ENCODE data around the gene PHLDA3.
A peak's percentile ranks its signal among the peaks of the same experiment; 100 is the strongest.
"Not testable (repeated sequence)": the region's sequence is repeated elsewhere in the genome, so short reads cannot be mapped to it uniquely, and the experiment has no call there.

The PHLDA3 gene

DNA sequence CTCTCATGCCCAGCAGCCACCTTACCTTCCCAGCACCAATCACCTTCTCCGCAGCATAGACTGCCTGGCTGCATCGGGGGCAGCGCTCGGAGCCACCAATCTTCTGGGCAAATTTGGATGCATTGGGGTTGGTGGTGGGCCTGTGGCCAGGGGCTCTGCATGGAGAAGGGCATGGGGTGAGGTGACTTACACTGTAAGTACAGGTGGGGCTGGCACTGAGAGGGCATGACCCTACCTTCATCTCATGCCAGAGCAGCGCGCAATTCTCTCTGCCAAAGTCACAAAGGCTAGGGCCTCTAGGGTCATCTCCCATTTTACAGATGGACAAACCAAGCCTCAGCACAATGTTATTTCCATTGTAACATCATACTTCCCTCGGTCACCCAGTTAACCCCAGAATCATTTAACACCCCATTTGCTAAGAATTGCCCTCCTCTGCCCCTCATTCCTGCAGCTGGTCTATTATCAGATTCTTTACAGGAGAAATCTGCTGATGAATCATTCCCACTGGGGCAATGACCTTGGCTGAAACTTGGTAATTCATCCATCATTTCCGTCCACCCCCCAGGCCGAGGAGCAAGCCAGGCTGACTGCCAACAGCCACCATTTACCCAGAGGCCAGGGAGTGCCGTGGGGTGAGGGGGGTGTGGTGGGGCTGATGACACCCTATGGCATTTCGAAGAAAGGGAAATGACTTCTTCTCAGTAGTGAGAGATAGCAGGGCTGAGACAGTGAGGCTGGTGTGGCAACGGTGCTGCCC lies 20.0 kb upstream of the PHLDA3 start:
- DNase-seq = peak in 15 of 51 donors; percentile 11 to 66 (median 31)

DNA sequence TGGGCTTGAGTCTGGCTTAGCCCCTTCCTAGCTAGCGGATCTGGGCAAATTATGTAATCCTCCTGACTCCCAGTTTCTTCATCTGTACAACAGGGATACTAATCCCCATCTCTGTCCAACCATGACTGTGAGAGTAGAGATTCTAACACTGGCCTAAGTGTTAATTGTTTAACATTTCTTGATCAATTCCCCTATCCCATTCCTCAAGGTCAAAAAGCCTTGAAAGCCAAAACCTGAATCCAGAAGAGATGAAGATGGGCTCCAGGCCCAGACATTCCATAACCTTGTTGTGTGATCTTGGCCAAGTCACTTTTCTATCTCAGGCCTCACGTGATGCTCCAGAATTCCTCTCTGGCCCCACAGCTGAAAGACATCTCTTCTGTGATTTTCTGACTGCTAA lies 18.8 kb upstream of the PHLDA3 start:
- no peak for DNase-seq

DNA sequence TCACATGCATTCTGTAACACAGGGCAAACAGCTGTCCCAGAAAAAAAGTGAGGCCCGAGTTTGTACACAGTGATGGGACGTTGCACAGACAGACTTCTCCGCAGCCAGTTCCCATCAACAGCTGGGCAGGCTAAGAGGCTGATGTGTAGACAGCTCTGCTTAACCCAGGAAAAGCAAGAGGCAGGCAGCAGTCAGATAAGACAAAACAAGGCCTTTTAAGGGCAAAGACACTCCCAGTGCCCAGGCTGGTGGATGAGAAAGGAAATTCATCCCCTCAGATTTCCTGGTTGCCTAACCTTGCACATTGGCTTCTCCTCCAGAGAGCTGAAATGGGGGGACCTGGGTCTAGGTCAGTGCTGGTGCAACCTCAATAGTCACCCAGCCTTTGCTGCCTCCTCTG lies 17.2 kb upstream of the PHLDA3 start:
- no peak for DNase-seq

DNA sequence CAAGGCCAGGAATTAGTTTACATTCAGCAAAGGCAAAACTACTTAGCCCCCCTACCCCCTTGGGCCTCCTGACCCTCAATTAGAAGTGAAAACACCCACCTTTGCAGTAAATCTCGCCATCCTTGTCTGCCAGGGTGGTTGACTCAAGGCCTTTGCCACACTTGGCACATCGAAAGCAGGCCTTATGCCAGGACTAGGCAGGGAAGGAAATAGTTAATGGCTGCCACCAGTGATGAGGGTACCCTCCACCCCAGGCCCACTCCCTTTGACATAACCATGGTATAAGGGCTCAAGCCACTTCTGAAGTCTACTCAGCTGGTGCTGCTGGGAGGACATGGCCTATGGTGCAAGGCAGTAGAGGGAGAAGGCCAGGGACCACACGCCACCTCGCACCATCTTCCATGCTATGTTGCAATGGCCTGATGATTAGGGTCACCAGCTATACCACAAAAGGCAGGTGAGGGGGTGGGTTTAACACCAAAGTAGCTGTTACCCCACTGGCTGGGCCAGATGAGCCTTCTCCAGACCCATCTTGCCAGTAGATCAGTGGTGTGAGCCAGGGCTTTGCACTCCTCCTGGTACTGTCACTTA lies 16.3 kb upstream of the PHLDA3 start:
- no peak for DNase-seq

DNA sequence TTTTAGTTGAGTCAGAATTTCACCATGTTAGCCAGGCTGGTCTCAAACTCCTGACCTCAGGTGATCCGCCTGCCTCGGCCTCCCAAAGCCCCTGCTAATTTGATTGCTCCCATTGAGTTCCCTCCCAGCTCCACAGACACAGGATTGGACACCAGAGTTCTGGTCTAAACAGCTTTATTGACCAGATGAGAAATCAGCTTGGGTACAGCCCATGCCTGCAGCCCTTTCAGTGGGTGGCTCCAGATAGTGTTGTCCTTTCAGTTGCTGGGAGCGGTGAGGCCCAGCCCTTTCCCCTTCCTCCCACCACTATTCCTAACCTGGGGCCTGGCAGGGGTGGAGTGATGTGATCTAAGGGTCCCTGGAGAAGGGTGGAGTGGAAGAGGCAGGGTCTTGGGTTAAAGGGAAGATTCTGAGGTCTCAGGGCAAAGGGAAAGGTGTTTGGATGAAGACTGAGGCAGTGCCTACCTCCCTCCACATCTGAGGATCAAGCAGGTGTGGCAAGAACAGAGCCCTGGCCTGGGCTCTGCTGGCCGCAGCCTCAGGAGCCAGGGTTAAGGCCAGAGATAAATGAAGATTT lies 14.5 kb upstream of the PHLDA3 start:
- no peak for DNase-seq

DNA sequence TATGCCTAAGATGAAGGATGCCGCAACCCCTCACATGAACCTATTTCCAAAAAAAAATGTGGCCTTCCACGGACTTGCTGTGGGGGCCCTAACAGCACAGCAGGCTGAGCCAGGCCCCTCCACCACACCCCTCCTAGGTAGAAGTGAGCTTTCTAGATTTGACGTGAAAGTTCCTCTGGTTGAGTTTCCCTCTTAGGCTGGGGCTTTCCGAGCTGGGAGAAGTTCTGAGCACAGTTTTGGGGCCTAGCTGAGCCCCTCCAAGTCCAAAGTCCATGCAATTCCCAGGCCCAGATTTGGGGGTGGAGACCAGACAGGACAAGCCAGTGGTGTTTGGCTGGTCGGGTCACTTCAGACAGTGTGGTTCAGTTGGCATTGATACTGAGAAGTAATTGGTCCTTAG lies 13.8 kb upstream of the PHLDA3 start:
- DNase-seq = no peak

DNA sequence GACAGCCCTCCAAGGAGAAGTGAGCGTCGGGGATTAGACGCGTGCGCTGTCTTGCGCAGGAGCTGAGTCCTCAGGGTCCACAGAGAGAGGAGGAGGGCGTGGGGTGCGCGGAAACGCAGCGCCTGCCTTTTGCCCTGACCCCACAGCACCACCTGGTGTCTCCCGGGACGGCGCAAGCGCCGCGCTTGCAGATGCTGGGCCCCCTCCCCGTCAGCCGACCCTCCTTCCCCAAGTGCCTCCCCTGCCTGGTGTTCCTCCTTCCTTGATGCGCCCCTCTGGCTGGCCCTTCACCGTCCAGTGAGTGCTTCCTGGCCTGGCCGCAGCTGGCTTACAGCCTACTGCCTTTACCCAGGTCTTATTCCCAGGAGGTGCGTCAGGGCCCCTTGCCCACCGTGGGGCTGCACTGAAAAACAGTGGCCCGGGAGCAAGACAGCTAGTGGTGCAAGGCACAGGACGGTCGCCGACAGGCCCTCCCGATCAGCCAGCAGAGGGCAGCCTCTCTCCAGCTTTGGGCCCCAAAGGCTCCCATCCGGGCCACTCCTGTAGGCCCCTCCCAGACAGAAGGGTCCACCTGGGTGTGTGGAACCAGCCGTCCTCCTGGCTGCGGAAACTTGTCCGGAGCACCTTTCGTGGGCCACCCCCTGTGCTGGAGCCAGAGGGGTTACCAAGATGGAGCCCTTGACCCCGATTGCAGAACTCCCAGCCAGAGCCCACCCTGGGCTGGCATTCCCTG lies 12.9 kb upstream of the PHLDA3 start:
- DNase-seq = peak; percentile 34 to 93 (median 75)

DNA sequence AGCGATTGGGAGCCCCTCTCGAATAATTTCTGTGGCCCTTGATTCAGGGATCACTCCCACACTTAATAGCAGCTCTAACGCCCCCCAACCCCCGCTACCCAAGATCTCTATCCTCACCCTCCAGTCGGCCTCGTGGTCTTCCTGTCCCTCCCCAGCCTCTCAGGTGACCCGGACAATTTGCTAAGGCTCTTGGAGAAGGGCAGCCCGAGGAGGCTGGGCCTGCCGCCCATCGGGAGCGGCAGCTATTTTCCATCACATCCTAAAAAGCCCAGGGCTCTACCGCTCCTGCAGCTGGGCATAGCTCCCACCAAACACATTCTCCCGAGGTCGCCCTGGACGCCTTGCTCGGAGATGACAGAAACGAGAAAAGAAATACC lies 12.0 kb upstream of the PHLDA3 start:
- DNase-seq = peak in 1 of 51 donors; percentile 55

DNA sequence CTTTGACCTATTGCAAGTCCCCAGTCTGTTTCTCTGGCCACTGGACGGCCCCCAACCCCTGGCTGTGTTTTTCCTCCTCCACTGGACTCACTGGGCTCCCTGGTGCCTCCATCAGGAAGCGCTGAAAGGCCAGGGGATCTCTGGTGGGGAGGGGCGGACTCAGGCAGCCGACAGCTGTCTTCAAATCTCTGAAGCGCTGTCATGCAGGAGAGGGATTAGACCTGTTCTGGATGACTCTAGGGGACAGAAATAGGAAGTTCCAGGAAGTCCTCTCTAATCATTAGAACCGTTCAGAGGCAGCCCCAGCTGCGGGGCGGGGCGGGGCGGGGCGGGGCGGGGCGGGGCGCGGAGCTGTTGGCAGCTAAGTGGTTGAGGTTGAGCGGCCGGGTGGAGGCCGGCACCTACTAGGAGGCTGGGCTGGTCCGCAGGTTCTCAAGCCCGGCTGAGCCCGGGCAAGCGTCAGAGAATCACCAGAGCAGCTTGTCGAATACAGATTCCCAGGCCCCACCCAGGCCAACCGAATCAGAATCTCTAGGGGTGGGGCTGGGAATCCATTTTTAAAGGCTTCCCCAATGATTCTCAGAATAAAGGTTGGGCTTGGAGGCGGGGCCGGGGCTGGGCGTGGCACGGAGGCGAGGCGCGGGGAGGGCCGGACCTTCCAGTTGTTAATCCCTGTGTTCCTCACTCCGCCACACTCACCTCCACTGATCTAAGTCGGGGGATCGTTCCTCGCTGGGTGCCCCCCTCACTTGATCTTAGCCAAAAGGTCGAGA lies 11.4 kb upstream of the PHLDA3 start:
- DNase-seq = peak in 17 of 51 donors; percentile 19 to 73 (median 36)

DNA sequence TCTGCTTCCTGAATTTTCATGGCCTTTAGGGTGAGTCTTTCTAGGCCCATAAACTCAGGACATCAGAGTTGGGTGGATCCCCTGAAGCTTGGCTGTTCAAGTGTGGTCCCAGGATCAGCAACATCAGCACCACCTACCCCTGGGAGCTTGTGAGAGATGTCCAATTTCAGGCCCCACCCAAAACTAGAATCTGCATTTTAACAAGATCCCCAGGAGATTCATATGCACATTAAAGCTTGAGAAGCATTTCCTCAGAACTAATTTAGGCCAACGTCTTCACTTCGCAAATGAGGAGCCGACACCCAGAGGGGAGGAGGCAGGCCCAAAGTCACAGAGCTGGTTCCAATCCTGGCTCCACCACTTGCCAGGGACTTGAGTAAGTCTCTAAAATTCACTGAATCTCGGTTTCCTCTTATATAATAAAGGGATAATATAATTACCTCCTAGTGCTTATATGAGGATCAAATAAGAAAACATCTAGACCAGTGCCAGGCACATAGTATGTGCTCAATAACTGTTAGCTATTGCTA lies 10.3 kb upstream of the PHLDA3 start:
- DNase-seq = no peak

DNA sequence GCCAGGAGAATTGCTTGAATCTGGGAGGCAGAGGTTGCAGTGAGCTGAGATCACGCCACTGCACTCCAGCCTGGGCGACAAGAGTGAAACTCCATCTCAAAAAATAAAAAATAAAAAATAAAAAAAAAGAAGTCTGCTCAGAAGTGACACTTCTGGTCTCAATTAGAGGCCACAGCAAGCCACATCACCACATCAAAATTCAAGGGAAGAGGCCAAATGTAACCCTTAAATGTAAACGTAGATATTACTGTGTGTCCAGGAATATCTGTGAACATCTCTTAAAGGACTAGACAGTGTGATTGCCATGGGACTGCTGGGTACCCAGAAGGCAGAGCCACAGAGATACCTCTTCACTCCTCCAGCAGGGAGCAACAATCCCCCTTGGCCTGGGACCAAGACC lies 9.7 kb upstream of the PHLDA3 start:
- DNase-seq = not testable (repeated sequence)

DNA sequence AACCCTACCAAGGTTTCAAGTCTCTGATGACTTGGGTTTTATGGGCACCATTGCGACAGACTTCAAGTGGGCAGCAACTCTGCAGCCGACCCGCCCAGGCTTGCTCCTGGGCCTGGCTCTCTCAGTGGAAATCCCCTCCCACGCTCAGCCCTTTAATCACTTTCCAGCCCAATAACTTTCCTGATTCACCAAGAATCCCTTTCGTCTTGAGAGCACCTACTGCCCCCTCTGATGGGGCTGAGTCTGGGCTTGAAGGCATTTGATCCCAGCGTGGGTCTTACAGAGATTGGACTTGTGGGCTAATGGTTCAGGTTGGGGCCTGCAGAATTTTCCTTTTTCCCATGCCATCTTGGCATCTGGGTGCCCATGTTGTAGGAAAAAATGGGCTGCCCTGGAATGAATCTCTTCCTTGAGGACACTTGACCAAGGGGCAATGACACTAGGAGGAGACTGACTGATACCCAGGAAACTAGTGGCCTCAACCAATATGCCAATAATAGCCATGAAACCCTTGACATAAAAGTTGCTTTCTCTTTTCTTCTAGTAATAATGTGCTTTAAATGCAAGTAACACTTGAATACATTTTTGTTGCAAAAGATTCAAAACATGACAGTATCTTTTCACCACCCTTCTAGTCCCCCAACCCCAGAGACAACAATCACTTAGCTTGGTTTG lies 7.8 kb upstream of the PHLDA3 start:
- DNase-seq = no peak

DNA sequence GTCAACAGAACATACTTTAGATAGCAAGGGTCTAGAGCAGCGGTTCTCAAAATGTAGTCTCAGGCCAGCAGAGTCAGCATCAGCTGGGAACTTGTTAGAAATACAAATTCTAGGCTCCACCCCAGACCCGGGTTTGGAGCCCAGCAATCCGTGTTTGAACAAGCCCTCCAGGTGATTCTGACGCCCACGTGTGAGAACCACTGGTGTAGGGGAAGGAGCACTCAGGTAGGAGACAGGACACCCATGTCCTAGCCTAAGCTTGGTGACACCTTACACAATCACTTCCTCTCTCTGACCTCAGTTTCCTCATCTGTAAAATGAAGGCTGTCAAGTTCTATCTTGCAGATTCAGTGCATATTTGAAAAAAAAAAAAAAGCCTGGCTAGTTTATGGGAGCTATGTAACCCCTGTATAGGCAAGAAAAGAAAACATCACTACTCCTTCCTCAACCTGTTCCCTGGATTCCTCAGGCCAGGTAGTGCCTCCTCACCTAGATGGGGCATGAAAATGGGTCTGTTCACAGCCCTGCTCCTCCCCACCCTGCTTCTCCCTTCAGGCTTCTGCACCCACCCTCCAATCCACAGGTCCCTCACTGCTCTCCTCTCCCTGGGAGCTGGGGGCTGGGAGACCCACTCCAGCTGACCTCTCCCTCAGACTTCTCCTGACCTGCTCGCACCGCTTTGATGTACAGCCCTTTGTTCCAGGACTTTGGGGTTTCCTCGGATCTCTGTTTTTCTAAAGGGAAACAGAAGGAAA lies 7.1 kb upstream of the PHLDA3 start:
- DNase-seq = no peak

DNA sequence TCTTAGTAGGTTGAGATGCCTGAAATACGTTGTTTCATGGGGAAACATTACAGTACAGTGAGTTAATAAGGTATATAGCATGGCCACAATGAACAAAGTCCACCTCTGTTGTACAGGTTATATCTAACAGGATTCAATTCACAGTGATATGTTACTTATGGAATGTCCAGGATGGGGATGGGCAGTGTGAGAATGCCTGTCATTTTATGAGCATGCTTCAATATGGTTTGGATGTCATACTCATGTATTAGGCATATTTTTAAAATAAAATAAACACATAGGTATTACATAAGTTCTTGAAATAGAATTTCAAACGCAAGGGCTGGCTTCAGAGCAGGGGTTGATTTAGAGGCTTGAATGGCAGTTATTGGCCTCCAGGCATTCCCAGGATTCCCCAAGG lies 6.1 kb upstream of the PHLDA3 start:
- DNase-seq = no peak

DNA sequence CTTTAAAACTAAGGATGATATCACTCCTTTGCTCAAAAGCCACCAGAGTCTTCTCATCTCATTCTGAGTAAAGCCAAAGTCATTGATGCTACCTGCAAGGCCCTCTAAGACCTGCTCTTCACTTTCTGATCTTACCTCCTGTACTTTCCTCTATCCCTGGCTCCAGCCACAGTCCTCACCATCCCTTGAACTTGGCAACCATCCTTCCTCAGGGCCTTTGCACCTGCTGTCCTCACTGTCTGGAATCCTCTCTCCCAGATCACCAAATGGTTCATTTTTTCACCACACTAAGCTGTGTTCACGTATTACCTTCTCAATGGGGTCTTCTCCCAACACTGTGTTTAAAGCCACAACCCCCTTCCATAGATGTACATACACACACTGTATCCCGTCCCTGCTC lies 4.3 kb upstream of the PHLDA3 start:
- no peak for DNase-seq

DNA sequence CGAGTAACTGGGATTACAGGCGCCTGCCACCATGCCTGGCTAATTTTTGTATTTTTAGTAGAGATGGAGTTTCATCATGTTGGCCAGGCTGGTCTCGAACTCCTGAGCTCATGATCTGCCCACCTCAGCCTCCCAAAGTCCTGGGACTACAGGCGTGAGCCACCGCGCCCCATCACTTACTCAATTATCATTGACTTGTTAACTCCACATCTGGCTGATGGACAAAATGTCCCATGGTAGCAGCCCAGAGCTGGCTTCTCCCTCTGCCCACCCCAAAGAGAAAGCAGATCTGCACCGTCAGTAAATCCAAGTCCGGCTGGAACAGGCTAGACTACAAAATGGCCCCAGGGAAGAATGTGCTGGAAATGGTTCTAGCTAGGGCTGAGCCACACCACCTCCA lies 3.3 kb upstream of the PHLDA3 start:
- DNase-seq = not testable (repeated sequence)

DNA sequence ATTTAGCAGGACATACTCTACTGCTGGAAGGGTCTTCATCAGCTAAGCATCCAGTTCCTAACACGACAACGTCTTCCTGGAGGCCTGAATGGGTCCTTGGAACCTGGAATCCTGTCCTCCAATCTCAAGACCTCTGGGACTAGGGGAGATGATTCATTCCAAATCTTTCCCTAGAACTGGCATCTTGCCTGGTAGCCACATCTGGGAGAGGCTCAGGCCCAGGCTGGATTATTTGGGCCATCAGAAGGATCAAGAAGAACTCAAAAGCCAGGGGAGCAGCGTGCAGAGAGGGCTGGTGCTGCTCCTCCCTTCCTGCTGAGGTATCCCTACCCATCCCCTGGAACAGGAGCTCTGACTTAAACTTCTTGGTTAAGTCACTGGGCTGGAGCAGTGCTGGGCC lies 2.8 kb upstream of the PHLDA3 start:
- DNase-seq = no peak

DNA sequence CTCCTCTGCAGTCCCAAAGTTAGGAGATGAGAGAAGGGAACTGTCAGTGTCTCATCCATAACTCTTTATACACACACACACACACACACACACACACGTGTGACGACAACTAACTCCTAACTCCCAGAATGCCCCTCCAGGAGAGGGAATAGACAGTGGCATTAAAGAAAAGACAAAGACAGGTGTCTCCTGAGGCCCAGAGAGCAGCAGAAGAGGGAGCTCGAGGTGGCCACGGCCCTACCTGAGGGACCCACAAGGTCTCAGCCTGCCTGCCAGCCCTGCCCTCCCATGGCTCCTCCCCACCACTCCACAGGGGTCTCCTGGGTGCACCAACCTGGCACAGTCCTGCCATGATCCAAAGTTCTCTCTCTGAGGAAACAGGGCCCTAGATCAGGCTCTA lies 1.6 kb upstream of the PHLDA3 start:
- no peak for DNase-seq

DNA sequence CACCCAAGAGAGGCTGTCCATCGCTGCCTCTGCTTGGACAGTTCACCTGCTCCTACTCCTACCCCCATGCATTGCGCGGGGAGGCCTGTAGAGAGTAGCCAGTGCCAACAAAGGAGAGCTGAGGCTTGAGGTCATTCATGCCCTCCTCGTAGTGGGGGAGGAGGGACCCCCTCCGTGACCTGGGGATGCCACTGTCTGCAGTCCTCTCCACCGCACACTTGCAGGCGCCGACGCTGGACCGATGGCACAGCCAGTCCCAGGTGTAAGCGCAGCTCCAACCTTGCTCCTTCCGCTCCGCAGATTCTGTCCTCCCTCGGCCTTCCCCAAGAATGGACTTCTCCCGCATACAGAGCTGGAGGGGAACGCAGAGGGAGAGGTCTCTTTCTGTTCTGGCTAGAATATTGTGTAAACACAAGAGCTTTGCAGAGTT lies 672 bp upstream of the PHLDA3 start:
- DNase-seq = no peak

DNA sequence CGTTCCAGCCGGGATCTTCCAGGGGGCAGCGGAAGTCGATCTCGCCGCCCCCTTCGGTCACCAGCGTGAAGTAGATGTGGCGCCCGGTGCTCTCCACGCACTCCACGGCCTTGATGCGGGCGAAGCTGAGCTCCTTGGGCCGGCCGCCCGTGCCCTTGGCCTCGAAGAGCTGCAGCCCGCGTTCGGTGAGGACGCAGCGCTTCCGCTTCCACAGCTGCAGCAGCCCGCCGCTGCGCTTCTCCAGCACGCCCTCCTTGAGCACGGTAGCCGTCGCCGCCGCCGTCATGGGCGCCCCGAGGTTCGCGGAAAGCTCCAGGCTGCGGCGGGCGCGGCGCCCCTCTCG lies 516 bp downstream of the PHLDA3 start:
- DNase-seq = peak in 10 of 51 donors; percentile 20 to 74 (median 50)
